MCF 10A (cell line): Measurements from ENCODE around the gene CATSPERE. TPM values are rescaled to one million over a fixed set of nuclear protein-coding genes. Genes with fewer than 3 reads are reported as not detected.

Source experiments
- BruUV-seq: library from RNA; stranded (reverse); fragments of 400-500 nt; replicated peaks from 2 replicates; lab custom pipeline; 2021; lab: Mats Ljungman, UMichigan
- CTCF ChIA-PET: fragments of 300-600 bp; sonication (Branson Sonifier 250); formaldehyde crosslinking; extraction: SDS; loops from one replicate; lab custom pipeline; 2021; ENCODE audit warnings: antibody characterized with exemption, inconsistent platforms; lab: Yijun Ruan, JAX
- POLR2A ChIA-PET: fragments of 300-600, 350-650 bp; sonication (Branson Sonifier 250); formaldehyde crosslinking; extraction: SDS; loops from one replicate; lab custom pipeline; 2020; ENCODE audit warnings: antibody characterized with exemption, inconsistent platforms; lab: Yijun Ruan, JAX
- DNase-seq: peaks from one replicate; pipeline ENCODE4 v3.0.0-alpha.2; 2018; ENCODE audit not compliant: unreplicated experiment
- H3K27ac Mint-ChIP-seq: one replicate; pipeline ENCODE4 v1.8.0; 2022; ENCODE audit warnings: mild to moderate bottlenecking, low read depth, mixed read lengths; ENCODE audit not compliant: unreplicated experiment
- H3K27me3 Mint-ChIP-seq: one replicate; pipeline ENCODE4 v1.8.0; 2022; ENCODE audit warnings: mixed read lengths; ENCODE audit not compliant: insufficient read depth, unreplicated experiment
- H3K36me3 Mint-ChIP-seq: one replicate; pipeline ENCODE4 v1.8.0; 2022; ENCODE audit warnings: mild to moderate bottlenecking, moderate library complexity, mixed read lengths; ENCODE audit not compliant: insufficient read depth, unreplicated experiment
- H3K4me1 Mint-ChIP-seq: one replicate; pipeline ENCODE4 v1.8.0; 2022; ENCODE audit warnings: mixed read lengths; ENCODE audit not compliant: insufficient read depth, unreplicated experiment
- H3K4me3 Mint-ChIP-seq: one replicate; pipeline ENCODE4 v1.8.0; 2022; ENCODE audit warnings: mild to moderate bottlenecking, moderate library complexity, mixed read lengths; ENCODE audit not compliant: unreplicated experiment
- H3K9me3 Mint-ChIP-seq: one replicate; pipeline ENCODE4 v1.8.0; 2022; ENCODE audit warnings: mixed read lengths; ENCODE audit not compliant: unreplicated experiment
- CTCF ChIP-seq: fragments of 200-600 bp; IDR thresholded peaks from one replicate; pipeline ENCODE4 v1.8.0; 2022; ENCODE audit warnings: antibody characterized with exemption, mild to moderate bottlenecking; ENCODE audit not compliant: unreplicated experiment
- intact Hi-C: fragments of 100-400 bp; cut with micrococcal nuclease; formaldehyde crosslinking; loops from 2 replicates; pipeline ENCODE4 v1.14.1; 2022
- total RNA-seq: library from RNA; stranded (reverse); gene quantifications from 2 replicates; pipeline ENCODE4 v1.2.3, GENCODE V29; 2022

Gene CATSPERE
- total RNA-seq, 1 experiment from 2014 or later, result 2.1 TPM

- ChIA-PET CTCF (interaction anchor here (0.7 kb wide), 1 partner anchor 81 kb away, joined by 4 read pairs; no protein-coding TSS in a partner anchor), POLR2A (interaction anchor here (0.7 kb wide), 1 partner anchor 120 kb away, joined by 3 read pairs; no protein-coding TSS in a partner anchor)
- no peaks in the 10 kb centered on the region for H3K4me1 Mint-ChIP-seq
- H3K4me3 Mint-ChIP-seq, result no peak overlapping the region
- H3K27ac Mint-ChIP-seq, result no peak overlapping the region
- intact Hi-C loops, result no loop called here
- no peaks in the 10 kb centered on the region for H3K27me3 Mint-ChIP-seq
- BruUV-seq, result no TSS peak
- no peaks in the 10 kb centered on the region for H3K36me3 Mint-ChIP-seq
- TF ChIP-seq CTCF, result no peak
- H3K9me3 Mint-ChIP-seq, result peaks cover 23% of the 10 kb centered on the region
- DNase-seq, result no peak
These were observed 54.6 kb downstream of the CATSPERE start for GRCh38 chr1:244515680-244516079.

- Mint-ChIP-seq H3K27ac (no peak overlapping the region), H3K36me3 (no peaks in the 10 kb centered on the region), H3K27me3 (no peaks in the 10 kb centered on the region), H3K4me3 (no peak overlapping the region), H3K4me1 (no peaks in the 10 kb centered on the region), H3K9me3 (peaks cover 2% of the 10 kb centered on the region)
- intact Hi-C loops, result no loop called here
- no peak for DNase-seq
- ChIA-PET CTCF (interaction anchor here (0.7 to 0.8 kb wide), 2 partner anchors 13 to 265 kb away, joined by 3 to 4 read pairs; no protein-coding TSS in a partner anchor), POLR2A (no interaction called here)
- no peak for TF ChIP-seq CTCF
- no TSS peak for BruUV-seq
These were observed 75.2 kb downstream of the CATSPERE start for GRCh38 chr1:244536316-244536715.

GRCh38 chr1:244545511-244545910 lies 84.4 kb downstream of the CATSPERE start:
- Mint-ChIP-seq H3K4me3 (no peak overlapping the region), H3K36me3 (no peaks in the 10 kb centered on the region), H3K27ac (no peak overlapping the region), H3K9me3 (peaks cover 20% of the 10 kb centered on the region), H3K27me3 (no peaks in the 10 kb centered on the region), H3K4me1 (no peaks in the 10 kb centered on the region)
- BruUV-seq, result no TSS peak
- TF ChIP-seq CTCF, result no peak
- ChIA-PET POLR2A (no interaction called here), CTCF (no interaction called here)
- intact Hi-C loops, result no loop called here
- DNase-seq, result peak; percentile 41

GRCh38 chr1:244548558-244549115 lies 87.6 kb downstream of the CATSPERE start:
- Mint-ChIP-seq H3K4me1 (no peaks in the 10 kb centered on the region), H3K9me3 (peaks cover 20% of the 10 kb centered on the region), H3K4me3 (no peak overlapping the region), H3K27ac (no peak overlapping the region), H3K27me3 (no peaks in the 10 kb centered on the region), H3K36me3 (no peaks in the 10 kb centered on the region)
- no TSS peak for BruUV-seq
- DNase-seq, result no peak
- TF ChIP-seq CTCF, result no peak
- POLR2A ChIA-PET, result no interaction called here
- intact Hi-C loops, result no loop called here
- CTCF ChIA-PET, result interaction anchor here (0.6 to 1.5 kb wide), 3 partner anchors 10 to 173 kb away, joined by 3 to 4 read pairs (median 3); no protein-coding TSS in a partner anchor
